Cardiac muscle cell (in vitro differentiated cells and primary cell): ENCODE measurements around the gene STARD5. TPM values are rescaled to one million over a fixed set of nuclear protein-coding genes. Genes with fewer than 3 reads are reported as not detected.

Source experiments
- DNase-seq, 2 donors: peaks; one replicate each; pipeline versions ENCODE4 v3.0.0 to v3.0.0-alpha.2; 2010 to 2017; ENCODE audit warnings: low read depth in 1 of 2, low spot score in 1 of 2
- H3K27ac ChIP-seq: fragments of 200-600 bp; sonication (generic); 2 replicates; pipeline ENCODE4 v1.5.1; 2016
- H3K27me3 ChIP-seq: fragments of 200-600 bp; sonication (generic); 2 replicates; pipeline ENCODE4 v1.6.0; 2016; ENCODE audit warnings: control low read depth
- H3K36me3 ChIP-seq: fragments of 200-600 bp; sonication (generic); 2 replicates; pipeline ENCODE4 v1.5.1; 2016; ENCODE audit warnings: control low read depth
- H3K4me1 ChIP-seq: fragments of 200-600 bp; sonication (generic); 2 replicates; pipeline ENCODE4 v1.8.1; 2017; ENCODE audit warnings: low read depth, mild to moderate bottlenecking, mixed run types
- H3K4me3 ChIP-seq: fragments of 200-600 bp; sonication (generic); 2 replicates; pipeline ENCODE4 v1.5.1; 2016; ENCODE audit warnings: mild to moderate bottlenecking
- H3K9me3 ChIP-seq: fragments of 200-600 bp; sonication (generic); 2 replicates; pipeline ENCODE4 v1.5.1; 2017; ENCODE audit warnings: low read depth, mild to moderate bottlenecking, control low read depth
- polyA plus RNA-seq: library from polyadenylated mRNA; unstranded; fragments of >200 nt; fragmentation: Nextera tagmentation; extraction: Ambion mirVana; gene quantifications from 2 replicates; pipeline ENCODE4 v1.2.1, GENCODE V29; 2016
- total RNA-seq: library from RNA; depleted of rRNA; stranded (reverse); fragments of >200 nt; gene quantifications from 2 replicates; pipeline ENCODE4 v1.2.3, GENCODE V29; 2016
- TF ChIP-seq, protein P1 (sequence below): IDR thresholded peaks from 2 replicates; pipeline ENCODE4 v1.5.1; 2012; ENCODE audit warnings: low read depth, mild to moderate bottlenecking, low read length

Gene STARD5
- total and polyA plus RNA-seq, 2 experiments from 2014 or later, result 2.1 to 2.2 TPM

- no peaks in the 10 kb centered on the region for H3K27me3 ChIP-seq
- H3K4me3 ChIP-seq, result no peak overlapping the region
- no peaks in the 10 kb centered on the region for H3K4me1 ChIP-seq
- H3K9me3 ChIP-seq, result no peaks in the 10 kb centered on the region
- DNase-seq, result no peak
- TF ChIP-seq, protein P1, sequence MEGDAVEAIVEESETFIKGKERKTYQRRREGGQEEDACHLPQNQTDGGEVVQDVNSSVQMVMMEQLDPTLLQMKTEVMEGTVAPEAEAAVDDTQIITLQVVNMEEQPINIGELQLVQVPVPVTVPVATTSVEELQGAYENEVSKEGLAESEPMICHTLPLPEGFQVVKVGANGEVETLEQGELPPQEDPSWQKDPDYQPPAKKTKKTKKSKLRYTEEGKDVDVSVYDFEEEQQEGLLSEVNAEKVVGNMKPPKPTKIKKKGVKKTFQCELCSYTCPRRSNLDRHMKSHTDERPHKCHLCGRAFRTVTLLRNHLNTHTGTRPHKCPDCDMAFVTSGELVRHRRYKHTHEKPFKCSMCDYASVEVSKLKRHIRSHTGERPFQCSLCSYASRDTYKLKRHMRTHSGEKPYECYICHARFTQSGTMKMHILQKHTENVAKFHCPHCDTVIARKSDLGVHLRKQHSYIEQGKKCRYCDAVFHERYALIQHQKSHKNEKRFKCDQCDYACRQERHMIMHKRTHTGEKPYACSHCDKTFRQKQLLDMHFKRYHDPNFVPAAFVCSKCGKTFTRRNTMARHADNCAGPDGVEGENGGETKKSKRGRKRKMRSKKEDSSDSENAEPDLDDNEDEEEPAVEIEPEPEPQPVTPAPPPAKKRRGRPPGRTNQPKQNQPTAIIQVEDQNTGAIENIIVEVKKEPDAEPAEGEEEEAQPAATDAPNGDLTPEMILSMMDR, result no peak
- H3K27ac ChIP-seq, result no peak overlapping the region
- no peaks in the 10 kb centered on the region for H3K36me3 ChIP-seq
Observed at GRCh38 chr15:81311752-81312464, 12.0 kb downstream of the STARD5 start.

- no peaks in the 10 kb centered on the region for H3K27me3 ChIP-seq
- no peak overlapping the region for H3K27ac ChIP-seq
- H3K9me3 ChIP-seq, result no peaks in the 10 kb centered on the region
- H3K36me3 ChIP-seq, result no peaks in the 10 kb centered on the region
- H3K4me3 ChIP-seq, result no peak overlapping the region
- TF ChIP-seq, protein P1, result no peak
- H3K4me1 ChIP-seq, result no peaks in the 10 kb centered on the region
- no peak for DNase-seq
Observed at GRCh38 chr15:81310480-81310879, 13.5 kb downstream of the STARD5 start.

DNA sequence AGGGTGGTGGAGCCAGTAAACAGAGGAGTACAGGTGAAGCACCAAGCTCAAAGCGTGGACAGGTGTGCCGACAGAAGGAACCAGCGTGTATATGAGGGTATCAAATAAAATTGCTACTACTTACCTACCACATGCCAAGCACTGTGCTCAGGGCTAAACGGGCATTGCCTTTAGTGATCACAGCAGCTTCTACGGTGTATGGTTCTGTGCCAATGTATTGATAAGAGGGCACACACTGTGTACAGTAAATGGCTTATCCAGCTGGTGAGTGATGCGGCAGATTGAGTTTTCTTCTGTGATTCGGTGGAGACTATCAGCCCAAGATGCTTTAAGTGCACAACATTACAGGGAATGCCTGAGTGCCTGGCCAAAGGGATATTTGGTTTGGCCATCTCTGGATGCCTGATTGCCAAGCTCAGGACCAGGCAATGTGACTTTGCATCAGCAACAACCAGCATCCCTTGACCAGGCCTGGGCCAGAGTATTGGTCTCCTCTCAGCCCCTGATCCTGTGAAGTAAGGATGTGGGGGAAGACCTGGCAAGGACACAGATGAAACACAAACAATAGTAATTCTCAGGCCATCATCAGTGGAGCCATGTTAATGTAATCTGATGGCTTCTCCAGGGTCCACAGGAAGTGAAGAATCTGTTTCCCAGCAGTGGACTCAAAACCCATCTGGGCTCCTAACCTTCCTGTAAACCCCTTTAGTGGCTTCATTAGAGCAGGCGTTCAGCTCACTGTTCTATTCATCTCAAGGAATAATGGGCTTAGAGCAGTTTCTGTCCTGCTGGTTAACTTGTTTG is 14.1 kb downstream of the STARD5 start:
- Histone ChIP-seq H3K36me3 (no peaks in the 10 kb centered on the region), H3K4me3 (no peak overlapping the region), H3K9me3 (no peaks in the 10 kb centered on the region), H3K27me3 (no peaks in the 10 kb centered on the region), H3K27ac (no peak overlapping the region), H3K4me1 (no peaks in the 10 kb centered on the region)
- DNase-seq, result no peak
- TF ChIP-seq, protein P1, result no peak

DNA sequence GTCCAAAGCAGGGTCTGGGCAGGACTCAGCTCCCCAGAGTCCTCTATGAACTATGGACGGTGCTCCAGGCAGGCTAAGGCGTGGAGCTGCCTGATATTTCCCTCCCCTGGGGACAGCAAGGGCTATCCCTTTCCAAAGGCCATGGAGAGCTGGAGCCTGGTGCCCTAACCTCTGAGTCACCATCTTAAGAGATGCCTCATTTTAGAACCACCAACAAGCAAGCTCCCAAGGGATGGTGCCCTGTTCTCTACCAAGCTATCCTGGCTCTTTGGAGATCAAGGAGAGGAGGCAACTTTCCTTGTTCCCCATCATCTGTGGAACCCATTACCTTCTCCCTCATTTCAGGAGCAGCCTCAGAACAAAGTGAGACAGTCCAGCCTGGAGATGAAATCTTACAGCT is 15.7 kb downstream of the STARD5 start:
- Histone ChIP-seq H3K4me1 (no peaks in the 10 kb centered on the region), H3K9me3 (no peaks in the 10 kb centered on the region), H3K27me3 (no peaks in the 10 kb centered on the region), H3K36me3 (no peaks in the 10 kb centered on the region), H3K4me3 (no peak overlapping the region), H3K27ac (no peak overlapping the region)
- TF ChIP-seq, protein P1, result no peak
- DNase-seq, result no peak

GRCh38 chr15:81304226-81304625 is 19.7 kb downstream of the STARD5 start:
- Histone ChIP-seq H3K27me3 (no peaks in the 10 kb centered on the region), H3K9me3 (no peaks in the 10 kb centered on the region), H3K36me3 (no peaks in the 10 kb centered on the region), H3K4me1 (no peaks in the 10 kb centered on the region), H3K27ac (no peak overlapping the region), H3K4me3 (no peak overlapping the region)
- TF ChIP-seq, protein P1, result no peak
- DNase-seq, result peak in 1 of 2 donors; percentile 76
